GM23338 (cell line): ENCODE results near the gene PAPPA. TPM values are rescaled to one million over a fixed set of nuclear protein-coding genes. Genes with fewer than 3 reads are reported as not detected.

Source experiments
- ATAC-seq: fragments of 200-7000 bp; cut with Tn5 transposase; 3 replicates; pipeline ENCODE4 v1.9.1; 2020
- DNase-seq: peaks from one replicate; pipeline ENCODE4 v3.0.0-alpha.2; 2015; ENCODE audit warnings: low spot score
- H2AFZ ChIP-seq: fragments of 200-600 bp; sonication (generic); 2 replicates; pipeline ENCODE4 v1.8.0; 2016; ENCODE audit warnings: antibody characterized with exemption, mild to moderate bottlenecking, moderate library complexity
- H3F3A ChIP-seq: fragments of 200-600 bp; sonication (generic); replicated peaks from 2 replicates; pipeline ENCODE4 v1.8.0; 2017; ENCODE audit warnings: antibody characterized with exemption, mixed run types, low read depth
- H3K27ac ChIP-seq: fragments of 200-600 bp; sonication (generic); 2 replicates; pipeline ENCODE4 v1.6.1; 2016; ENCODE audit warnings: low read depth
- H3K27me3 ChIP-seq: fragments of 200-600 bp; sonication (generic); 2 replicates; pipeline ENCODE4 v1.8.0; 2016; ENCODE audit warnings: mild to moderate bottlenecking, mixed run types, moderate library complexity; ENCODE audit not compliant: insufficient read depth
- H3K36me3 ChIP-seq: fragments of 200-600 bp; sonication (generic); 2 replicates; pipeline ENCODE4 v1.8.0; 2016; ENCODE audit warnings: mild to moderate bottlenecking; ENCODE audit not compliant: insufficient read depth
- H3K4me1 ChIP-seq: fragments of 200-600 bp; sonication (generic); 2 replicates; pipeline ENCODE4 v1.8.0; 2016; ENCODE audit warnings: mild to moderate bottlenecking, moderate library complexity; ENCODE audit not compliant: insufficient read depth
- H3K4me2 ChIP-seq: fragments of 200-600 bp; sonication (generic); 2 replicates; pipeline ENCODE4 v1.7.1; 2017; ENCODE audit warnings: mixed run types
- H3K4me3 ChIP-seq: fragments of 200-600 bp; sonication (generic); 2 replicates; pipeline ENCODE4 v1.6.1; 2016; ENCODE audit warnings: mixed run types
- H3K79me2 ChIP-seq: fragments of 200-600 bp; sonication (generic); replicated peaks from 2 replicates; pipeline ENCODE4 v1.8.0; 2017; ENCODE audit warnings: mild to moderate bottlenecking; ENCODE audit not compliant: insufficient read depth
- H3K9me2 ChIP-seq: fragments of 200-600 bp; sonication (generic); 2 replicates; pipeline ENCODE4 v1.8.0; 2017; ENCODE audit not compliant: insufficient read depth
- H4K20me1 ChIP-seq: fragments of 200-600 bp; sonication (generic); replicated peaks from 2 replicates; pipeline ENCODE4 v1.8.0; 2017; ENCODE audit warnings: mild to moderate bottlenecking; ENCODE audit not compliant: insufficient read depth
- H3K27ac Mint-ChIP-seq: 2 replicates; pipeline ENCODE4 v1.8.0; 2020; ENCODE audit warnings: inconsistent platforms, mild to moderate bottlenecking, moderate library complexity, mixed read lengths
- H3K27me3 Mint-ChIP-seq: 3 replicates; pipeline ENCODE4 v1.8.0; 2022; ENCODE audit warnings: low read depth, mild to moderate bottlenecking, moderate library complexity, mixed read lengths, inconsistent platforms; ENCODE audit not compliant: insufficient read depth, poor library complexity
- H3K36me3 Mint-ChIP-seq: 3 replicates; pipeline ENCODE4 v1.8.0; 2021; ENCODE audit warnings: low read depth, mild to moderate bottlenecking, inconsistent platforms, moderate library complexity, mixed read lengths
- H3K4me1 Mint-ChIP-seq: 3 replicates; pipeline ENCODE4 v1.8.0; 2020; ENCODE audit warnings: mild to moderate bottlenecking, inconsistent platforms, mixed read lengths
- H3K4me3 Mint-ChIP-seq: 3 replicates; pipeline ENCODE4 v1.8.0; 2021; ENCODE audit warnings: moderate library complexity, mild to moderate bottlenecking, inconsistent platforms, mixed read lengths
- H3K9me3 Mint-ChIP-seq: 3 replicates; pipeline ENCODE4 v1.8.0; 2020; ENCODE audit warnings: moderate library complexity, mild to moderate bottlenecking, inconsistent platforms, mixed read lengths
- CREB1 ChIP-seq: fragments of 250-450 bp; sonication (Bioruptor Pico); IDR thresholded peaks from 2 replicates; pipeline ENCODE4 v1.5.0; 2020; ENCODE audit warnings: low read depth, mild to moderate bottlenecking, moderate library complexity
- CTCF ChIP-seq, 2 experiments: fragments of 200-600 bp in 1 of 2; sonication (generic) in 1 of 2; conservative IDR thresholded peaks; 2 replicates each; pipeline versions ENCODE4 v1.5.1 to v1.6.1; 2016 to 2017; ENCODE audit warnings: antibody characterized with exemption in 2 of 2, low read depth in 2 of 2, mild to moderate bottlenecking in 2 of 2, moderate library complexity in 1 of 2
- ETS1 ChIP-seq: IDR thresholded peaks from 2 replicates; pipeline ENCODE4 v1.6.1; 2016; ENCODE audit warnings: antibody characterized with exemption
- EZH2 ChIP-seq: fragments of 200-600 bp; sonication (generic); IDR thresholded peaks from one replicate; pipeline ENCODE4 v1.8.0; 2017; ENCODE audit warnings: antibody characterized with exemption, mild to moderate bottlenecking, low read depth; ENCODE audit not compliant: unreplicated experiment
- JUNB ChIP-seq: IDR thresholded peaks from one replicate; pipeline ENCODE4 v1.6.1; 2016; ENCODE audit warnings: antibody characterized with exemption; ENCODE audit not compliant: unreplicated experiment
- NANOG ChIP-seq: IDR thresholded peaks from 2 replicates; pipeline ENCODE4 v1.6.1; 2016; ENCODE audit warnings: antibody characterized with exemption, borderline replicate concordance
- REST ChIP-seq: IDR thresholded peaks from one replicate; pipeline ENCODE4 v1.6.1; 2018; ENCODE audit warnings: antibody characterized with exemption; ENCODE audit not compliant: unreplicated experiment
- STAT1 ChIP-seq: IDR thresholded peaks from one replicate; pipeline ENCODE4 v1.6.1; 2016; ENCODE audit warnings: antibody characterized with exemption; ENCODE audit not compliant: unreplicated experiment
- ZNF114 ChIP-seq: fragments of 250-450 bp; sonication (Bioruptor Pico); IDR thresholded peaks from 2 replicates; pipeline ENCODE4 v1.5.0; 2020; ENCODE audit warnings: mild to moderate bottlenecking, moderate library complexity
- ZNF331 ChIP-seq: fragments of 250-450 bp; sonication (Bioruptor Pico); IDR thresholded peaks from 2 replicates; pipeline ENCODE4 v1.5.0; 2020; ENCODE audit warnings: low read depth, mild to moderate bottlenecking, moderate library complexity
- ZNF462 ChIP-seq: fragments of 250-450 bp; sonication (Bioruptor Pico); IDR thresholded peaks from 2 replicates; pipeline ENCODE4 v1.5.0; 2020; ENCODE audit warnings: mild to moderate bottlenecking, moderate library complexity
- polyA plus RNA-seq: library from polyadenylated mRNA; unstranded; fragments of >200 nt; fragmentation: Nextera tagmentation; extraction: Ambion mirVana; gene quantifications from 2 replicates; pipeline ENCODE4 v1.2.1, GENCODE V29; 2016
- total RNA-seq: library from RNA; depleted of rRNA; stranded (reverse); fragments of >200 nt; shearing (Covaris generic); gene quantifications from 2 replicates; pipeline ENCODE4 v1.2.3, GENCODE V29; 2014

PAPPA gene
- total and polyA plus RNA-seq, 2 experiments from 2014 or later = 0.38 to 0.66 TPM

- TF ChIP-seq REST (no peak), JUNB (no peak), EZH2 (no peak)
Observed at GRCh38 chr9:116450378-116451139, 297.0 kb downstream of the PAPPA start (continued).

- H3K4me3 Mint-ChIP-seq = no peak overlapping the region
- H3K27ac ChIP-seq = no peak overlapping the region
- no peaks in the 10 kb centered on the region for H3K27me3 ChIP-seq
- no peak overlapping the region for H3K27ac Mint-ChIP-seq
- no peaks in the 10 kb centered on the region for H4K20me1 ChIP-seq
- no peaks in the 10 kb centered on the region for H3K79me2 ChIP-seq
- no peak overlapping the region; the same call in 1 of the 2 replicates for H3K4me2 ChIP-seq
- no peaks in the 10 kb centered on the region for H3F3A ChIP-seq
- peaks cover 7% of the 10 kb centered on the region; the same call in 1 of the 2 replicates for H3K4me1 ChIP-seq
- H3K27me3 Mint-ChIP-seq = peaks cover 3% of the 10 kb centered on the region
- H3K36me3 ChIP-seq = no peaks in the 10 kb centered on the region
- DNase-seq (no peak), ATAC-seq (no peak)
- peaks cover 11% of the 10 kb centered on the region for H3K9me3 Mint-ChIP-seq
- H3K9me2 ChIP-seq = no peaks in the 10 kb centered on the region
- H2AFZ ChIP-seq = no peak overlapping the region
- peaks cover 11% of the 10 kb centered on the region; the same call in 2 of the 3 replicates for H3K36me3 Mint-ChIP-seq
- H3K4me1 Mint-ChIP-seq = peaks cover 8% of the 10 kb centered on the region
- H3K4me3 ChIP-seq = no peak overlapping the region
- no peak for TF ChIP-seq ETS1
- no peak for TF ChIP-seq JUNB
- TF ChIP-seq STAT1 = no peak
- TF ChIP-seq CREB1 (CRISPR knock-in tag) = no peak
- no peak for TF ChIP-seq ZNF462 (CRISPR knock-in tag)
- no peak for TF ChIP-seq ZNF114 (CRISPR knock-in tag)
- no peak for TF ChIP-seq CTCF (conservative IDR thresholded peaks at IDR 0.05; ENCODE audit: low read depth in 2 of 2)
- no peak for TF ChIP-seq NANOG
- TF ChIP-seq ZNF331 (CRISPR knock-in tag) = no peak
Observed at GRCh38 chr9:116451500-116452115, 298.0 kb downstream of the PAPPA start.
